Mammary epithelial cell (primary cell): Measurements from ENCODE around the gene POLR2L.

ENCODE experiments used
- CTCF ChIP-seq, 2 donors: IDR thresholded peaks in 1 of 2; conservative IDR thresholded peaks in 1 of 2; 2 replicates each; pipeline ENCODE4 v1.5.1; 2011 to 2012; ENCODE audit warnings: inconsistent platforms in 2 of 2, low read length in 2 of 2, mild to moderate bottlenecking in 2 of 2, control low read depth in 1 of 2, low read depth in 1 of 2; ENCODE audit not compliant: insufficient read depth in 1 of 2; ENCODE audit errors: extremely low read depth in 1 of 2
- EZH2 ChIP-seq: IDR thresholded peaks from 2 replicates; pipeline ENCODE4 v1.6.1; 2012; ENCODE audit warnings: low read length, inconsistent platforms, borderline replicate concordance

- TF ChIP-seq CTCF (conservative IDR thresholded peaks at IDR 0.05 in 1 of 2, IDR thresholded peaks at IDR 0.05 in 1 of 2; ENCODE audit: extremely low read depth in 1 of 2, insufficient read depth in 1 of 2, low read depth in 1 of 2, low read length in 2 of 2) (no peak), EZH2 (no peak)
These were observed 46.9 kb upstream of the POLR2L start for GRCh38 chr11:889257-889656.
